ENCODE results near the gene ERVK3-1.
"Not testable (repeated sequence)": the region's sequence is repeated elsewhere in the genome, so short reads cannot be mapped to it uniquely, and the experiment has no call there.

ERVK3-1 gene, protein sequence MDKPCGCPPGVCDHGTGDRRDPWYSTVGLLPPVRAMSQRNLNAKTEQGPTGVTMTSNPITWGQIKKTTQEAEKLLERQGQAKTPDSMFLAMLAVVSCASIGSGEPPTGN

DNA sequence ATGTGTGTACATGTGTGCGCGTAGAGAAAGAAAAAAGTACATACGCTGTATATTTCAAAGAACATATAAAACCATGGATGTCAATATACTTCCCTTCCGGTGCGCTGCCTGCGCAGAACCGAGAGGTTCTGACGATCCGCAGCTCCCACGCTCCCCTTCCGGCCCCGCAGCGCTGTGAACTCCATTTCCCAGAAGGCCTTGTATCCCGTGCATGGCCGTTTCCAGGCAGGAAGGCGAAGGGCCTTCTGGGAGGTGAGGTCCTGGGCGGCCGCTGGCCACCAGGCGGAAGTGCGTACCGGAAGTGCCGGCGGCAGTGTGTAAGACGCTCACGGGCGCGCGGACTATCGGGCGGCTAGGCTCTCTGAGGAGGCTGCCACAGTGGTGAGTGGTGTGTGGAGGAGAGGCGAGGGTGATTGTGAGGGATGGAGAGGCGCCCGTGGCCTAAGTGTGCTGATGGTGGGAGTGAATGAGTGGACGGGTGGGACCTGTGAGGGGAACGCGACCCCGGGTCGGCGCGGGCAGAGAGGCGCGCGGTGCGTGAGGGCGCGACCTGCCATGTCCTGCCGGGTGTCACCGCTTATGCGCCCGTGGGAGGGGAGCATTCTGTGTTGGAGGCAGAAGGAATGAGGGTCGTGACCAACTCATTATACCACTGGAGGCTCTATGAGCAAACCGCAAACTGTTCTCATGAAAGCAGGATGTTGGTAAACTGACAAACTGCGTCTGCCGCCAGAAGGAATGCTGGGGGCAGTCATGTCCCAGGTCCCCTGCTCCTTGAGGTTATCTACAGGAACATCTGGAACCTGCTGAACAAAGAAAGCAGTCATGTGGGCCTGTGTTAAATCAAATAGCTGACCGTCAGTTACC is at the start of gene ERVK3-1:
Gene ERVK3-1 (plus strand): TSS at position 313 of the 867 bp plus-strand sequence. CDS start 6,792 bp downstream, outside the sequence.
- DNase-seq = peak; percentile 96

DNA sequence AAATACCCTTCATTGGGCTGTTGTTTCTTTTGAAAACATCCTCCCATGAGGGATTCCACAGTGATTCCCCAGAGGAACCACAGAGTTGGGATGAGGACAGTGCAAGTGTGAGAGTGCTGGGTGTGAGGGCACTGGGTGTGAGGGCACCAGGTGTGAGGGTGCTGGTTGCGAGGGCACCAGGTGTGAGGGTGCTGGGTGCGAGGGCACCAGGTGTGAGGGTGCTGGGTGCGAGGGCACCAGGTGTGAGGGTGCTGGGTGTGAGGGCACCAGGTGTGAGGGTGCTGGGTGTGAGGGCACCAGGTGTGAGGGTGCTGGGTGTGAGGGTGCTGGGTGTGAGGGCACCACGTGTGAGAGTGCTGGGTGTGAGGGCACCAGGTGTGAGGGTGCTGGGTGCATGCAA is 46.9 kb upstream of the ERVK3-1 start:
- DNase-seq = not testable (repeated sequence)

DNA sequence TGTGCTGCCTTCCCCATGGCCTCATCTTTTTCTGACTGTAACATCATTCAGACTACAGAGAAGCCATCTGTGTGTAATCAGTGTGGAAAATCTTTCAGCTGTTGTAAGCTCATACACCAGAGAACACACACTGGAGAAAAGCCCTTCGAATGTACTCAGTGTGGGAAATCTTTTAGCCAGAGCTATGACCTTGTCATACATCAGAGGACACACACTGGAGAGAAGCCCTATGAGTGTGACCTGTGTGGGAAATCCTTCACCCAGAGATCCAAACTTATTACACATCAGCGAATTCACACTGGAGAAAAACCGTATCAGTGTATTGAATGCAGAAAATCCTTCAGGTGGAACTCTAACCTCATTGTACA is 43.6 kb upstream of the ERVK3-1 start:
- DNase-seq = no peak

DNA sequence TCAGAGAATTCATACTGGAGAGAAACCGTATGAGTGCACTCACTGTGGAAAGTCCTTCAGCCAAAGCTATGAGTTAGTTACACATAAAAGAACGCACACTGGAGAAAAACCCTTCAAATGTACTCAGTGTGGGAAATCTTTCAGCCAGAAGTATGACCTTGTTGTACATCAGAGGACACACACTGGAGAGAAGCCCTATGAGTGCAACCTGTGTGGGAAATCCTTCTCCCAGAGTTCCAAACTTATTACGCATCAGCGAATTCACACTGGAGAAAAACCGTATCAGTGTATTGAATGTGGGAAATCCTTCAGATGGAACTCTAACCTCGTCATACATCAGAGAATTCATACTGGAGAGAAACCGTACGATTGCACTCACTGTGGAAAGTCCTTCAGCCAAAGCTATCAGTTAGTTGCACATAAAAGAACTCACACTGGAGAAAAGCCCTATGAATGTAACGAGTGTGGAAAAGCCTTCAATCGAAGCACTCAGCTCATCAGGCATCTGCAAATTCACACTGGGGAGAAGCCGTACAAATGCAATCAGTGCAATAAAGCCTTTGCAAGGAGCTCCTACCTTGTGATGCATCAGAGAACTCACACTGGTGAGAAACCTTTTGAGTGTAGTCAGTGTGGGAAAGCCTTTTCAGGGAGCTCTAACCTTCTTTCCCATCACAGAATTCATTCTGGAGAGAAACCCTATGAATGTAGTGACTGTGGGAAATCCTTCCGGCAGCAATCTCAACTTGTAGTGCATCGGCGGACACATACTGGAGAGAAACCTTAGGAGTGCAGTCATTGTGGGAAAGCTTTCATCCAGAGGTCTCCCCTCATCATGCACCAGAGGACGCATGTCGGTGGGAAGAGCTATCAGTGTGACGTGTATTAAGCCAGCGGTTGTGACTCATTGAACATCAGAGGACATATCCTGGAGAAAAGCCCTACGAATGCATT is 42.9 kb upstream of the ERVK3-1 start:
- DNase-seq = peak; percentile 17

DNA sequence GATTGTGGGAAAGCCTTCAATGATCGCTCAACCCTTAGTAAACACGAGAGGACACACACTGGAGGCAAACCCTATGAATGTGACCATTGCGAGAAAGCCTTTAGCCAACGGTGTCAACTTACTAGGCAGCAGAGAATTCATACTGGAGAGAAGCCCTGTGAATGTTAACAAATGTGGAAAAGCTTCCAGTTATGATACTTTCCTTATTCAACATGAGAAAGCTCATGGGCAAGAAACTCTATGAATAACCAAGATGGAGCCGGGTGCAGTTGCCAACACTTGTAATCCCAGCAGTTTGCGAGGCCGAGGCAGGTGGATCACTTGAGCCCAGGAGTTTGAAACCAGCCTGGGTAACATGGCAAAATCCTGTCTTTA is 42.3 kb upstream of the ERVK3-1 start:
- no peak for DNase-seq

DNA sequence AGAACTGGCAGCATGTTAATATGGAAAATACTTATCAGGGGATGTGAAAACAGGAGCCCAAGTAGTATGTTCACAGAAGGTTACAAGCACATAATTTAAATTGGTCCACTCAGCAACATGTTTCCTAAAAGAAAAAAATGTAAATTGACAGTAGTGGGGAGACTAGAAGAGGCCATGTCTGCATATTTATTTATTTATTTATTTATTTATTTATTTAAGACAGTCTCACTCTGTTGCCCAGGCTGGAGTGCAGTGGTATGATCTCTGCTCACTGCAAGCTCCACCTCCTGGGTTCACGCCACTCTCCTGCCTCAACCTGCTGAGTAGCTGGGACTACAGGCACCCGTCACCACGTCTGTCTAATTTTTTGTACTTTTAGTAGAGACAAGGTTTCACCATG is 40.1 kb upstream of the ERVK3-1 start:
- DNase-seq = no peak

DNA sequence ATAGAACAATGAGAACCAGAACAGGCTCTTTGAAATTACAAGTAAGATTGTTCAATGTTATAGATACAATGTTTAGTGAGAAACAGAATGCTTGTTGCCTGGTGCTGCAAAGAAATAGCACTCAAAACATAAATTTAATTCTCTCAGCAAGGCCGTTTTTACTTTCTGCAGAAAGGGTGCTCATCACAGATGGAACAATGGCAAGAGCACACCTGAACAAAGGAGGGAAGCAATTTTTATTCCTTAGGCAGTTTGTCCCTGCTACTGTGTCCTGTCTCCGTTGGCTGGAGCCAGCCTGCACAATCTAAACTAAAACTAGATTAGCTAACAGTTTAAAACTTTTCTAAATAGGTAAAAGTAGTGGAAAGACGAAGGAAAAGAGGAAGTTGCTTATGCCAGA is 36.8 kb upstream of the ERVK3-1 start:
- DNase-seq = no peak

DNA sequence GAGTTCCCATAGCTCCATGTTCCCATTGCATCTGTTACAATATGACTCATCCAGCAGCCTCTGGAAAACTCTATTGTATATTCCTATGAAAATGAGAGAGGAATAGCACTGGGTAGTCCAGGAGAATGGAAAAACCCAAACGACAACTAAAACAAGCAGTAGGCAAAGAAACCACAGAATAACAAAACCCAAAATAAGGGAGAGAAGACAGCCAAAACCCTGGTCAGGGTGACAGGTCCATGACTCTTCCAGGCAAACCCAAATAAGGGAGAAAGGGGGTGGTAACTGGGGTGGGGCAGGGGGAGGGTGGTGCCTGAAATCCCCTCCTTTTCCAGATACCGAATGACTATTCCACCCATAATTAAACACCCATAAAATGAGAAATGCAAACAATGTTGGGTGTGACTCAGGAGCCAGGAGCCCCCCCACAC is 30.4 kb upstream of the ERVK3-1 start:
- no peak for DNase-seq

DNA sequence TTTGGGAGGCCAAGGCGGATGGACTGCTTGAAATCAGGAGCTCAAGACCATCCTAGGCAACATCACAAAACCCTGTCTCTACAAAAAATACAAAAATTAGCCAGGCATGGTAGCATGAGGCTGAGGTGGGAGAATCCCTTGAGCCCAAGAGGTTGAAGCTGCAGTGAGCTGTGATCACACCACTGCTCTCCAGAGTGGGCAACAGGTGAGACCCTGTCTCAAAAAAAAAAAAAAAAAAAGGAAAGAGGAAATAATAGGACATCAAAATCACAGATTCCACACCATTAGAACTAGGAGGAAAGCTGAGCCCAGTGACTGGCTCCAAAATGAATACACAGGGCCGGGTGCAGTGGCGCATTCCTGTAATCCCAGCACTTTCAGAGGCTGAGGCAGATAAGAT is 29.6 kb upstream of the ERVK3-1 start:
- no peak for DNase-seq

DNA sequence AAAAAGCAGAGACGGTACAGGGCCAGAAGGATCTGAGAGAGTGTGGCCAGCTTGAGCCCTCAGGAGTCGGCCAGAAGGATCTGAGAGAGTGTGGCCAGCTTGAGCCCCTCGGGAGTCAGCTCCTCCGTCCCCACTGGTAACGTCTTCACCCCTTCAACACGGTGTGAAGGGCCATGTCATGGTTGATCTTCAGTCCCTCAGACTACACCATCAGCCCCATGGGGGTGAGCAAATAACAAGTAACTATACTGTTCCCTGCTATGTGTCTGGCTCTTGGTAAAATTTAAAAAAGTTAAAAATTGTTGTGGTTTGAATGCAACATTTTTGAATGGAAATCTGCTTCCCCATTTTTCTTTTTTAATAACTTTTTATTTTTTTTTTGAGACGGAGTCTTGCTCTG is 28.0 kb upstream of the ERVK3-1 start:
- DNase-seq = no peak

DNA sequence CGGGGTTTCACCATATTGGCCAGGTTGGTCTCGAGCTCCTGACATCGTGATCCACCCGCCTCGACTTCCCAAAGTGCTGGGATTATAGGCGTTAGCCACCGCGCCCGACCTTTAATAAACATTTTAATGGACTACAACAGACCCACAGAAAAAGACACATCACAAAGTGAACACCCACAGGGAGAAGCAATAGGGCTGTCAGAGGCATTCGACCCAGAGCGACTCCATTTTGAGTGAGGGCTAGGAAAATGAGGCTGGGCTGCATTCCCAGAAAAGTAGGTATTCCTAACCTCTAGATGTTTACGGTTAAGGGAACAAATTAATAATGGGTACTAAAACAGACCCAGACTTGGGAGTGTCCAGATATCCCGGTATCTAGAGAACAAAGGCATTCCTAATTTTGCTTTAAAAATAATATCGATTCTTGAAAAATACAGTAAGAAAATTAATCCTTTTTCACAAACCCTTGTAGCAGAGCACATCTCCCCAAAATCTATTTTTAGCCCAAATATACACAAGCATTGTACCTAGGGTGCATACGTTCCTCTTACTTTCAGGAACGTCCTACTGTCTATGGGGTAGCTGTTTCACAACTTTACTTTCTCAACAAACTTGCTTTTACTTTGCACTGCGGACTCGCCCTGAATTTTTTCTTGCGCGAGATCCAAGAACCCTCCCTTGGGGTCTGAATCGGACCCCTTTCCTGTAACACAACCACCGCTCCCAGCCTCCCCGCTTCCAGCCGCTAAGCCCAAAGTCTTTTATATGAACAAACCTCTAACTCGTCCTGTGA is 27.2 kb upstream of the ERVK3-1 start:
- DNase-seq = no peak

DNA sequence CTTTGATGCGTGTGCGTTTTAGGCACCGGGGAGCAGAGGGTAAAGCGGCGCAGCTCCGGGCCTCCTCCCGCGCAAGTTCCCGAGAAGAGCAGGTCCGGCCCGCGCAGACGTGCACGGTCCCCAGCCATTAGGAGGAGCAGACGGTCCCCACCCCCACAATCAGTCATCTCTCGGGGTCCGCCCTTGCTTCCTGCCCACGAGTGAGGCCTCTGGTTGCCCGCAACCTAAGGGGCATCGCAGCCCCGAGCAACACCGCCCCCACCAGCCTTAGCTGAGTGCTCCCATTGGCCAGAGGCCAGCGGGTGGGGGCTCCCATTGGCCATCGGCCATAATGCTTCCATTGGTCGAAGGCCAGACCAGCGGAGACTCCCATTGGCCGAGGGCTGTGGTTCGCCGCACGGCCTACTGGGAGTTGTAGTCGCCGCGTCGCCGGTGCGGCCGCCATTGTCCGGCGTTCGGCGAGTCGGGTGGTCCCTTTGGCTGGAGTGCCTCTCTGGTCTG is 26.6 kb upstream of the ERVK3-1 start, which contains the start of gene ZNF8:
Gene ZNF8 (plus strand): TSS at position 415 of the 501 bp plus-strand sequence. CDS start 127 bp downstream, outside the sequence.
- peak; percentile 99 for DNase-seq

DNA sequence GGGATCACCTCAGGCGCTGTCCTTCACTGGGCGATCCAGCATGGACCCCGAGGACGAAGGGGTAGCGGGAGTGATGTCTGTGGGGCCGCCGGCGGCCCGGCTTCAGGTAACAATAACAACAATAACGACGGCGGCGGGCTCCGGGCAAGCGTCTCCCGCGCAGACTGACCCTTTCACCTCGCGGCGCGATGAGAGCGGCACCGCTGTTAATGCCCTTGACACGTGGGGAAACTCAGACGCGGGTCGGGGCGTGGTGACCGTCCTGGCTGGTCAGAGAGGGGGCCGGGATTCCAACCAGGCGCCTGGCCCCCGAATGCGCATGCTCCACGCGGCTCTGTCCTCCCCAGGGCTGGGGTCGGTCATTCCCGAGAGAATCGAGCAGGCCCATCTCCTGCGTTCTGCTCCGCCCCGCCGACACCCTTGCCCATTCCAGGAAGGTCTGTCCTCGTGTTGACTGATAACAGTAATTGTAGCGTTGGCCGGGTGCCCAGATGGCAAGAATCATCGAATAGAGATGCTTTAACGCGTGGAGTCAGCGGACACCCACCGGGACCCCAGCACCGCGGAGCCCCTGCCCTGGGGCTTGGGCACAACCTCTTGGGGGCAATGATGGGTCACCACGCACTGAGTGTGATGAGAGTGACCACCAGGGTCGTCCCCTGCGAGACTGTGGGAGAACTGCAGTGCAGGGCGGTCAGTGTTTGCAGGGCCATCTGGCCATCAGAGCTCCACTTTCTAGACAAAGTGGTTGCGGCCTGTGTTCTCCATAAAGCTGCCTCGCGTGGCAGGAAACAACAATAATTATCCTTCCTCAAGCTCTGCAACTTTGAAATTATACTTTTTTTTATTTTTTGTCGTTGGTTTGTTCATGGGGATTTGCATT is 25.9 kb upstream of the ERVK3-1 start:
- DNase-seq = peak; percentile 67

DNA sequence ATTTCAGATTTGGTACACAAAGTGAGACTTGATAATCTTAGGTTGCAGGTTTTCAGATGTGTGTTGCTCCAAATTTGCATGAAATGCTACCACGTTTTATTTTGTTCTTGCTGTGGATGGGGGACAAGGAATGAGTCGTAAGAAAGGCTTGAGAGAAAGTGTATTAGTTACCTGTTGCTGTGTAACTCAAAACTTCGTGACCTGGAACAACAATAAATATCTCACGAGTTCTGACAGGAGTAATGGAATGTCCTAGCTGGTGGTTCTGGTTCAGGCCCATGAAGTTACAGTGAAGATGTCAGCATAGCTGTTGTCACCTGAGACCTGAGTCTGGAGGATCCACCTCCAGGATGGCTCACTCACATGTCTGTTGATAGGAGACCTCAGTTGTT is 25.3 kb upstream of the ERVK3-1 start:
- DNase-seq = no peak

DNA sequence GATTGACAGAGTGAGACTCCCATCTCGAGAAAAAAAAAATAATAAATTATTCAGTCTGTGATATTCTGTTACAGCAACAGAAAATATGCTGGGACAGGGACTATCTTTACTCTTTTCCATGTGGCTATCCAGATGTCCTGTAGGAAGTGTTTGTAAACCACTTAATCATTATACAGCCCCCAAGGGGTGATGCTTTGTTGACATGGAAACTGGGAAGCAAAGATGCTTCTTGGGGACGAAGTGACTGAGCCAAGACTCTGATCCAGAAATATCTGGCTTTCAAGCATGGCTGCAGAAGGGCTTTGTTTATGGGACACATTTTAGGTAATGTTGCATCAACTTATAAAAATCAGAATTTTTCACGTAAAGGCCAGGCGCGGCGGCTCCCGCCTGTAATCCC is 21.0 kb upstream of the ERVK3-1 start:
- no peak for DNase-seq

DNA sequence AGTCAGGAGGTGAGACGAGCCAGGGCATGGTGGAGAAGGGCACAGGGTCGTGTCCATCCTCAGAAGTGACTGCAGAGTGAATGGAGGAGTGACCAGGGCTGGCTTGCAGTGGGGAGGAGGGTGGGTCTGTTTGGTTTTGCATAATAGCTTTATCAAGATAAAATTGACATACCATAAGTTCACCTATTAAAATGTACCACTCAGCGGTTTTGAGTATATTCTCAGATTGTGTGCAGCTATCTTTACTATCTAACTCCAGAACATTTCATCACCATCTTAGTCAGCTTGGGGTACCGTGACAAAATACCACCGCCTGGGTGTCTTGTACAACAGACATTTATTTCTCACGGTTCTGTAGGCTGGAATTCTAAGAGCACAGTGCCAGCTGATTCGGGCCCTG is 13.2 kb upstream of the ERVK3-1 start:
- no peak for DNase-seq

DNA sequence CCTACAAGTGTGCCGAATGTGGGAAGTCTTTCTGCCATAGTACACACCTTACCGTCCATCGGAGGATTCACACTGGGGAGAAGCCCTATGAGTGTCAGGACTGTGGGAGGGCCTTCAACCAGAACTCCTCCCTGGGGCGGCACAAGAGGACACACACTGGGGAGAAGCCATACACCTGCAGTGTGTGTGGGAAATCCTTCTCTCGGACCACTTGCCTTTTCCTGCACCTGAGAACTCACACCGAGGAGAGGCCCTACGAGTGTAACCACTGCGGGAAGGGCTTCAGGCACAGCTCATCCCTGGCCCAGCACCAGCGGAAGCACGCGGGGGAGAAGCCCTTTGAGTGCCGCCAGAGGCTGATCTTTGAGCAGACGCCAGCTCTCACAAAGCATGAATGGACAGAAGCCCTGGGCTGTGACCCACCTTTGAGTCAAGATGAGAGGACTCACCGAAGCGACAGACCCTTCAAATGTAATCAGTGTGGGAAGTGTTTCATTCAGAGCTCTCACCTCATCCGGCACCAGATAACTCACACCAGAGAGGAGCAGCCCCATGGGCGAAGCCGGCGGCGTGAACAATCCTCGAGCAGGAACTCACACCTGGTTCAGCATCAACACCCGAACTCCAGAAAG is 10.3 kb upstream of the ERVK3-1 start:
- DNase-seq = no peak

DNA sequence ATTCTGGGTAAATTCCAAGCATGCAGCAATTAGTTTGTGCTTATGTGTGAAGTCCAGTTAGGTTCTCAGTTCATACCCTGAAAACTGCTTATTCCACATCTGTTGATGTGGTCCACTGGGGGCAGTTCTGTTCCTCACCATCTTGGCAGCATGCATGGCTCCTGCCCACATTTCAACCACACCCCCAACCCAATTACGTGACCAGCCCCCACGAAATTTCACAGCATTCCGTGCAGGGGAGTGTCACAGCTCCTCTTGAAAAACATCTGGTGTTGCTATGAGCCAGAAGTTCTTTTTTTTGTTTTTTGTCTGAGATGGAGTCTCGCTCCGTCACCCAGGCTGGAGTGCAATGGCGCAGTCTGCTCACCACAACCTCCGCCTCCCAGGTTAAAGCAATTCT is 9.1 kb upstream of the ERVK3-1 start:
- DNase-seq = no peak

DNA sequence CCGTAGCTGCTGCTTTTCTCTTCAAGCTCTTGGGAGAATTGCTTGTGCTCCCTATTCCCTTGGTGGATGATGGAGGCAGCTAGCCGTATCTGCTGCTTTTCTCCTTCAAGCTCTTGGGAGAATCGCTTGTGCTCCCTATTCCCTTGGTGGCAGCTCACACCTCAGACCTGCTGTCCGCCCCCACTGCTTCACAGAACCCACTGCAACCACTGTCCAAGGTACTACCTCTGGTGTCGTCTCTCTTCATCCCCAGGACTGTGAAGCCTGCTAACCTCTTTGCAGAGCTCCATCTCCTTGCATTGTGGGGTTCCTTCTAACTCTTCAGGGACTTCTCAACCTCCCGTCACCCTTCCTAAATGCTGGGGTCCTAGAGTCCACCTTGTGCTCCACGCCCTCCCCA is 4.6 kb upstream of the ERVK3-1 start:
- no peak for DNase-seq

DNA sequence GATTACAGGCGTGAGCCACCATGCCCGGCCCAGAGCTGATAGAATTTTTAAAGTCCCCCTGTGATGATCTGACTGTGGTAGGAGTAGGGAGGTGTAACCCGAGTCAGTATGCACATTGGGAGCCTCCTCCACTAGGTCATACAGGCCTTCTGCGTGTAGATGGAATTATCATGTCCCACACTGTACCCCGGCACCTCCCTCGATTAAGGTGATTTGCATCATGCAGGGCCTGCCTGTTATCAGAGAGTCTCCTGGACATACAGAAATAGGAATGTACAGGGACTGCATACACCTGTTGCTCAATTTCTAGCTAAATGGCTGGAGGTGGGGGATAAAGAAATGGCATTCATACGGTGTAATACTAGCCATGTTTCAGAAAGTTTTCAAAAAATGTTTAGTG is 922 bp upstream of the ERVK3-1 start:
- no peak for DNase-seq

DNA sequence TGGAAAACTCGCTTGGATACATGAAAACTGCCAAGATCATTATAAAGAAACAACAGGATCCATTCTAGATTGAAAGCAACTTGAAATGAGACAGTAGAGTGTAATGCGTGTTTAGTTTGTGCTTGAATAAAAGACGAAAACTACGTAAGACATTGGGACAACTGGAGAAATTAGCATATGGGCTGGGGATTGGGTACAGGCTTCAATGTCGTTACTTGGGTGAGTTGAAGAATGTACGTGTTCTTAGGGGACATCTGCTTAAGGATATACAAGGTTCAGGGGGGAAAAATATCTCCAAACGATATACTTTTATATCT is 471 bp upstream of the ERVK3-1 start:
- peak; percentile 7 for DNase-seq

Data from fibroblast of skin of right quadriceps (primary cell).